ENCODE results near the gene RPS19BP1.
A peak's percentile ranks its signal among the peaks of the same experiment; 100 is the strongest.
"Not testable (repeated sequence)": the region's sequence is repeated elsewhere in the genome, so short reads cannot be mapped to it uniquely, and the experiment has no call there.

Gene RPS19BP1

DNA sequence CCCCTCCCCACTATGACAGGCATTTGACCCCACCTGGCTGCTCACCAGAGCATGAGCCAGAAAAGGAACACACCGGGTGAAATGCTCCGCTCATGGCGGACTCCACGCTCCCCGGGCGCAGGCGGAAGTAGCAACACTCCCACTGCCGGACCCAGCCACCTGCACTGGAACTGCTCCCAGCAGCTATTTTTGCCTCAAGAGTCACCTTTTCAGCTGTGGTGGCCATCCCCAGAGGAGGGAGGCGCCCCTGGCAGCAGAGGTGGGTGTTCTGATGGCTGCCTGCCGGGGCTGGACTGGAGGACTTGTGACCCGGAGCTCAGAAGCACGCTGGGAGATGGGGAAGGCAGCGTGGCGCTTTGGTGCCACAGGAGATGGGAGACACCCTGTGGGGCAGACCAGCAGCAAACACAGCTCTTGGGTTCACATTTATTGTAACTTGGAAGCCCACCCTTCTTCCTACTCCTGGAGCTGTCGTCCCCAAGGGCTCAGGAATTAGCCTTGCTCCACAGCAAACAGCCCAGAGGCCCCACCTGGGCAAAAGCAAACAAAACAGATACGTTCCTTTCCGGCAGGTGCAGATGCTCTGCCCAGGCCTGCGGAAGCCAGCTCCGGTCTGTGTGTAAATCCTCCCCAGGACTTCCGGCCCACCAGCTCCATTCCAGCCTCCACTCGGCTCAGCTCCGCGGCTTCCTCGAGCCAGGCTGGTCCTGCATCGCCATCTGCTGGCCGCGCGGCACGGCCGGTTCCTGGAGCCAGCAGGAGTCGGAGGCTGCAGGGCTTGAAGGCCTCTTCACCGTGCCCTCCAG lies 3.7 kb downstream of the RPS19BP1 start:
- peak; percentile 49 to 95 (median 82) for DNase-seq

DNA sequence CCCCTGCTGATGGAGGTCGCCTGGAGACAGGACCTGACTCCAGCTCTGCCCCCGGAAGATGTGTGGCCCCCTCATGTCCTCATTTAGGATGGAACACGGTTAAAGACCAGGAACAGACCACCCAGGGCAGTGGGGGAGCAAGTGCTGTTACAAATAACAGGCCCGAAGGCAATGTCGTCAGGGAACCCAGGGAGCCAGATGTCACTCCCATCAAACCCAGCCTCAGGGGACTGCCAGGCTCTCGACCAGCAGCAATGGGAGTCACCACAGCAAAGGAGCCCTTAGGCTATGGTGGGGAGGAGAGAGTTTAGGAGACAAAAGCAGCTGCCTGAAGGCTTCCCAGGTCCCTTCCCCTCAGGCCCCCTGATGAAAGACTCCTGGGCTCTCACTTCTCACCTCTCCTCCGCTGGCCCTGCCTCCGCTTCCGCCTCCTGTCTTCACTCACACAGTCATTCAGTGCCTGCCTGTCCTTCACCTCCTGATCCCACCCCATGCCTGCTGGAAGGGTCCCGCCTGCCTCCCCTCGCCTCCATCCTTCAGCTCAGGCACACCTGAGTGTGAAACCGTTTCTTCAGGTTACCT lies 4.4 kb downstream of the RPS19BP1 start:
- no peak for DNase-seq

DNA sequence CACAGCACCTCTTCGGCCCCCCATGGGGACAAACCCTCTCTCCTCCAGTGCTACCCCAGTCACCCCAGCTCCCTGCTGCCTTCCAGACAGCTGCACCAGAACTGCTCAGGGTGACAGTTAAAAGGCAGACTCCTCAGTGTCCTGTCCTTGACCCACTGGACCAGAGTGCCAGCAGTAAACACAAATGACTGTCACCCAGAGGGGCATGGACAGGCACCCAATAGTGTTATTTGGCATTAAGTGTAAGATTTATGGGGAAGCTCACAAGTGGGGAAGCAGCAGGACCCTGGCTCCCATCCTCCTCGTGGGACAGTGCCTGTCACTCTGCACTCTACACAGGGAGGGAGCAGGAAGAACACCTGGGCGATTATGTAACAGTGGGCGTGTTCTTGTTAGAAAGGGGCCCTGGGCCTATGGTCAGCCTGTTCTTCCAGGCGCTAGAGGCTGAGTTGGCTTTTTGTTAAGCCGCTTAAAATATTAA lies 5.0 kb downstream of the RPS19BP1 start:
- no peak for DNase-seq

DNA sequence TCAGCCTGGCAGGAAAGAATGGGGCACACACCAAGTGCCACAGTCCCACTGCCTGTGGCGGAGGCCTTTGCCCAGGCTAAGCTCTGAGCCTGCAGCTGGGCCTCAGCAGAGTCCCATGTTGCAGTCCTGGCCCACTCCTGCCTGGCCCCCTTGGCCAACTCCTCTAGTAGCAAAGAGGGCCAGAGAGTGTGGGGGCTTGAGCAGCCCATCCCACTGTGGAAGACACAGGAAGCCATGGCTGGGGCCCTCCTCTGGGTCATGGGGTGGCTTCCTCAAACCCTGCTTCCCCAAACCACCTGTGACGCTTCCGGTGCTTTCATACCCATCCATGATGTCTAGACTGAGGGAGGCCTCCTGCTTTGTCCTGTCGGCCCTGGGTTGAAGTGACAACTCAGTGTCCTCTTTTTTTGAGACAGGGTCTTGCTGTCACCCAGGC lies 5.8 kb downstream of the RPS19BP1 start:
- no peak for DNase-seq

DNA sequence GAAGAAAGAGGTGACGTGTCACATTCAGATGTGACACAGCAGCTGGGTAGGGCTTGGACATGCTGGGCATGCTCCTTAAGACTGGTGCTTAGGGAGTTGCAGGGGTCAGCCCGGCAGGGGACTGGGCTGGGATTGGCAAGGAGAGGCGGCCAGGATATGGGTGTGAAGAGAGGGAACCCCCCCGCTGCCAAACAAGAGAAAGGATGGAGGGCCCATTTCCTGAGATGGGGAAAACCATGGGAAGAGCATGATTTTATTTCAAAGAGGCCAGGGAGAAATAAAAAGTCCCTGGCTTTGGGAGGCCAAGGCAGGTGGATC lies 6.9 kb downstream of the RPS19BP1 start:
- no peak for DNase-seq

DNA sequence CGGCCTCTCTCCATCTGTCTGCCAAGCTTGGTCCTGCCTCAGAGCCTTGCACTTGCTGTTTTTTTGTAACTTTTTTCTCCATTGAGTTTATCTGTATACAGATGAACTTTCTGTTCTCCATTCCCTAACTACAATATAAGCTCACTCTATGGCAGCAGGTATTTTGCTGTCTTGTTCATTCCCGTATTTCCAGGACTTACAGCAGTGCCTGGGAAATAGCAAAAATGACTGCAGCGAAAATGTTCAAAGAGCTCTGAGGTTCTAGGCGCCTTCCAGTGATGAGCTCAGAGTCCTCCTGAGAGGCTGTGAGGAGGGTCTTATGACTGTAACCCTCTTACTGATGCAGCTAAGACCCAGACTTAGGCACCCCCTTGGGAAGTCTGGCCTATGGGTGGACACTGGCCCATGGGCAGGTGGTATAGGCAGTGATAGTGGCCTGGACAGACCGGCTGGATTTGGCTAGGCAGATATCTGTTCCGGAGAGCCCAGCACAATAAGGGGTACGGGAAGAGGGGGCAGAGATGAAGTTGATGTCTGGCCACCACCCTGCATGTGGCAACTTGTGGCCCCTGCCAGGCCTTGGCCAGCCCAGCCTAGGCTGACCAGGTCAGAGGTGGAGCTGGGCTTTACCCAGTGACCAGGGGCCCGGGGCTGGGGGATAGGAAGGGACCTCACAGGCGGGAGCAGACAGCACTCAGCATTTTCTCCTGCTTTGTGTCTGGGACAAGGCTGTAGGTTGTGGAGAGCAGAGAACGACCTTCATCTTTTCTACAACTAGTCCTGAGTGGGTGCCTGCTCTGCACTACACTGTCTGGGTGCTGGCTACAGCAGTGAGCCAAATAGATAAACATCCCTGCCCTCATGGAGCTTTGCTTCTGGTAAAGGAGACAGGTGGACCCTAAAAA lies 7.5 kb downstream of the RPS19BP1 start:
- no peak for DNase-seq

DNA sequence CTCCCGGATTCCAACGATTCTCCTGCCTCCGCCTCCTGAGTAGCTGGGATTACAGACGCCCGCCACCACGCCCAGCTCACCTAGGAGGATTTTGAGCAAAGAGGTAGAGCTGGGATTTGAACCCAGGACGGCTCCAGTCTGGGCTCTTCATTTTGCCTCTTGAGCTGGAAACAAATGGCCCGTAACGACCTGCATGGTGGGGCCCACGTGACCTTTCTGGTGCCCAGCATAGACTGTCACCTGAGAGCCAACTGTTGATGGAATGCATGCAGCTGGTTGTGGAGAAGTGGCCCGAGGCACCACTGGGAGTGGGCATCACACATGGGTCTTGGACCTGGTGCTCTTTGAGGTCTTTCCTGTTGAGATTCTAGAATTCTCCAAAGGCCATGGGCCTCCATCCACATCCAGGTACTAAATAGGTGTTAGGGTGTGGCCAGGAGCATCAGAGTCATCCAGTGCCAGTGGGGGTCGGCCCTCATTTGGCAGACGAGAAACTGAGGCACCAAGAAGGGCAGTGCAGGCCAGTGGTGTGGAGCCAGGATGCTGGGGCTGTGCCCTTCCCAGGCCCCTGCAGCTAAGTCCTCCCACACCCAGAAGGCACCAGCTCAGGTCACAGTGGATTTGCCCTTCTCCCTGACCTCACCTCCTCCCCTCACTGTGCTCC lies 8.3 kb downstream of the RPS19BP1 start:
- no peak for DNase-seq

DNA sequence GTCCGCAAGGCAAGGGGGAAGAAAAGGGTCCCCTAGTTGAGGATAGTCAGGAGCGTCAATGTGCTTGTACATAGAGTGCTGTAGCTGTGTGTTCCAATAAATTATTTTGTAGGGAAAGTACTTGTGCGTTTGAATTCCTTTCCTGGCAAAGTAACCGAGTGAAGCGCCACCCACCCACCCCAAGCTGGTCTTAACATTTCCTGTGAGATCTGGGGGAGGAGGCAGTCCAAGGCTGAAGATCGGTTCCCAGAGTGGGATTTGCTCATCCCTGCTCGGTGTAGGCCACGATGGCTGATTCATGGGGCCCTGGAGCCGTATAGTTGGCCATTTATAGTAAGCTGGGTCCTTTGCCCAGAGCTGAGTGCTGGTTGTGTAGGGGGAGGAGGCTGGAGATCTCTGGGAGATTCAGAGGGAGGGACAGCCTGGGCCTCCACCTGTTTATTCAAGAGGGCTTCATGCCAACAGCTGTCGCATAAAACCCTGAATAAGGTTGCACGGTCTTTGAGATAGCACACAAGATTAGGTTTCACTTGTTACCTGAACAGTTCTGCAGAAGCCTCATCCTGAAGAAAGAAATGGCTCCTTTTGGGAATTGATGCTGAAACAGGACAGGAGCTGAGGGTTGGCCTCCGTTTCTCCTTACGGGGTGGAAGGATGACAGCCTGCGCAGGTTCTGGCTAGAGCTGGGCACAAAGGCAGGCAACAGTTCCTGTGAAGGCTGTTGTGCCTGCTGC lies 9.8 kb downstream of the RPS19BP1 start:
- peak in 5 of 56 donors; percentile 9 to 36 (median 23) for DNase-seq

DNA sequence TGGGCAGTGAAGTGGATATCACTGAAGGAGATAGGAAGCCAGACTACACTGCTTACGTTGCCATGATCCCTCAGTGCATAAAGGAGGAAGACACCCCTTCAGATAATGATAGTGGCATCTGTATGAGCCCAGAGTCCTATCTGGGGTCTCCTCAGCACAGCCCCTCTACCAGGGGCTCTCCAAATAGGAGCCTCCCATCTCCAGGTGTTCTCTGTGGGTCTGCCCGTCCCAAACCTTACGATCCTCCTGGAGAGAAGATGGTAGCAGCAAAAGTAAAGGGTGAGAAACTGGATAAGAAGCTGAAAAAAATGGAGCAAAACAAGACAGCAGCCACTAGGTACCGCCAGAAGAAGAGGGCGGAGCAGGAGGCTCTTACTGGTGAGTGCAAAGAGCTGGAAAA lies 10.5 kb downstream of the RPS19BP1 start:
- not testable (repeated sequence) for DNase-seq

DNA sequence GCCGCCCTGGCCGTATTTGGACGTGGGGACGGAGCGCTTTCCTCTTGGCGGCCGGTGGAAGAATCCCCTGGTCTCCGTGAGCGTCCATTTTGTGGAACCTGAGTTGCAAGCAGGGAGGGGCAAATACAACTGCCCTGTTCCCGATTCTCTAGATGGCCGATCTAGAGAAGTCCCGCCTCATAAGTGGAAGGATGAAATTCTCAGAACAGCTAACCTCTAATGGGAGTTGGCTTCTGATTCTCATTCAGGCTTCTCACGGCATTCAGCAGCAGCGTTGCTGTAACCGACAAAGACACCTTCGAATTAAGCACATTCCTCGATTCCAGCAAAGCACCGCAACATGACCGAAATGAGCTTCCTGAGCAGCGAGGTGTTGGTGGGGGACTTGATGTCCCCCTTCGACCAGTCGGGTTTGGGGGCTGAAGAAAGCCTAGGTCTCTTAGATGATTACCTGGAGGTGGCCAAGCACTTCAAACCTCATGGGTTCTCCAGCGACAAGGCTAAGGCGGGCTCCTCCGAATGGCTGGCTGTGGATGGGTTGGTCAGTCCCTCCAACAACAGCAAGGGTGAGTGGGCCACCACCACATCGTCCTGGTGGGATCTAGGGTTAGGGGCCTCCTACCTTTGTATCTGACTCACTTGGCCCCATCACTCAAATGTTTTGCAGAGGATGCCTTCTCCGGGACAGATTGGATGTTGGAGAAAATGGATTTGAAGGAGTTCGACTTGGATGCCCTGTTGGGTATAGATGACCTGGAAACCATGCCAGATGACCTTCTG lies 11.3 kb downstream of the RPS19BP1 start:
- not testable (repeated sequence) for DNase-seq

DNA sequence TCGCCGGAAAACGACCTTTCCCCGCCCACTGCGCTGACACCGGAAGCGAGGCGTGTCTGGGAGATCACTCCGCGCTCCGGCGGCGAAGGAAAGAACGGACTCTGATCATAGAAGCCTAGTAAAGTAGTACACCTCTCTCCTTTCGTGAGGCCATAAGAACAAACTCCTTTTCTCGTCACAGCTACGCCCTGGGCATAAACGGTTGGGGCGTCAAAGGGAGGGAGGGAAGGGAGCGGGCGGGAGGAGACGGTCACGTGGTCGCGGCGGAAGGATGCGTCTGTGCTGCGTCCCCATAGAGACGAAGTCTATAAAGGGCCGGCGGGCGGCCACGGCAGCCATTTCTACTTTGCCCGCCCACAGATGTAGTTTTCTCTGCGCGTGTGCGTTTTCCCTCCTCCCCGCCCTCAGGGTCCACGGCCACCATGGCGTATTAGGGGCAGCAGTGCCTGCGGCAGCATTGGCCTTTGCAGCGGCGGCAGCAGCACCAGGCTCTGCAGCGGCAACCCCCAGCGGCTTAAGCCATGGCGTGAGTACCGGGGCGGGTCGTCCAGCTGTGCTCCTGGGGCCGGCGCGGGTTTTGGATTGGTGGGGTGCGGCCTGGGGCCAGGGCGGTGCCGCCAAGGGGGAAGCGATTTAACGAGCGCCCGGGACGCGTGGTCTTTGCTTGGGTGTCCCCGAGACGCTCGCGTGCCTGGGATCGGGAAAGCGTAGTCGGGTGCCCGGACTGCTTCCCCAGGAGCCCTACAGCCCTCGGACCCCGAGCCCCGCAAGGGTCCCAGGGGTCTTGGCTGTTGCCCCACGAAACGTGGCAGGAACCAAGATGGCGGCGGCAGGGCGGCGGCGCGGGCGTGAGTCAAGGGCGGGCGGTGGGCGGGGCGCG lies 12.1 kb downstream of the RPS19BP1 start, which contains the start of gene ATF4:
ATF4 (plus strand) TSS at position 337 of the 880 bp plus-strand sequence. CDS start 884 bp downstream, outside the sequence.
- DNase-seq: peak in 55 of 56 donors; percentile 64 to 98 (median 92)

DNA sequence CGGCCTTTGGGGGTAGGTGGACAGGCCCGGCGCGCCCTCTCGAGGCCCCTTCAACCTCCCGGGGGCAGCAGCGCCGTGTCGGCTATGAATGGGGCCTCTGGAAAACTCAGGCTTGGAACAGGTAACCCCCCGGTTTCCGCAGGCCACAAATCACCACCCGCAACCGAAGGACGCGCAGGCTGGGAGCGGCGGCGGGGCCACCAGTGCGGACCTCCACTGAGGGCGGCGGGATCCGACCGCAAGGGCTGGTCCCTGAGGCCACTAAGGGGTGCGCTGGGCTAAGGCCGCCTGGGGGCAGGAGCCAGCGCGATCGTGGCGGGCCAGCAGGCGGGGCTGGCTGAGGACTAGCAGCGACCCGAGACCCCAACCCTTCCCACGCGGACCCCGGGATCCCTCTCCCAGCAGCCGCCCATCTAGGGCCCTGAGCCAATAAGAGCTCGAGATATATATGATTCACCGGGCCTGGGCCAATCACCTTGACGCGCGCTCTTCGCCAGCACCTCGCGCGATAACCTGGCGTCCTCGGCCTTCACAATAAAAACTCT lies 12.8 kb downstream of the RPS19BP1 start:
- DNase-seq: peak in 48 of 56 donors; percentile 47 to 97 (median 86)

DNA sequence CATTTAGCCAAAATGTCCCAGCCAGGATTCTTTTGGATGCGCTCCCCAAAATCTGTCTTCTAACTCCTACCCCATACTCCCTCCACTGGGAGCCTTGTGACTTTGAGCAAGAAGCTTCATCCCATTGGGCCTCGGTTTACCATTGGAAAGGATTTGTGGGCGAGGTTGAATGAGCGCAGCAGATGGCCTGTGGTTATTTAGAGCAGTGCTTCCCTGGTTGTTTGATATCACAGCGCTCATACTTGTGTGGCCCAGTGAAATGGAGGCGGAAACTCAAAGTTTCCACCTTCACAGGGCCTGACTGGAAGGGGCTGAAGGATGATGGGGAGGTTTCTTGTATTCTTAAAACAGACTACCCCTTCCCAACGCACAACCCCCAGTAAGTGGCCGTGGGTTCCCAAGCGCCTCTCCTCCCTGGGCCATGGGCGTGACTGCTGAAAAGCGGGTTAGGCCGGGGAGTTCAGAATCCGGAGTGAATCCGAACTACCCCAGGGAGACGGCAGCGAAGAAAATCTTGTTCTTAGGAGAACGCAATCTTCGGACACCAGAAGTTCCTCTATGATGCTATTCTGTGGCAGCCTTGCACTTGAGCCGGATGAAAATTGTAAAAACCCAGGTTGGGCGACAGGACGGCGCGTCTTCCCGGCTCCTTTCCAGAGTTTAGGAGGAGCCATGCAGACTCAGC lies 13.4 kb downstream of the RPS19BP1 start:
- DNase-seq: no peak

DNA sequence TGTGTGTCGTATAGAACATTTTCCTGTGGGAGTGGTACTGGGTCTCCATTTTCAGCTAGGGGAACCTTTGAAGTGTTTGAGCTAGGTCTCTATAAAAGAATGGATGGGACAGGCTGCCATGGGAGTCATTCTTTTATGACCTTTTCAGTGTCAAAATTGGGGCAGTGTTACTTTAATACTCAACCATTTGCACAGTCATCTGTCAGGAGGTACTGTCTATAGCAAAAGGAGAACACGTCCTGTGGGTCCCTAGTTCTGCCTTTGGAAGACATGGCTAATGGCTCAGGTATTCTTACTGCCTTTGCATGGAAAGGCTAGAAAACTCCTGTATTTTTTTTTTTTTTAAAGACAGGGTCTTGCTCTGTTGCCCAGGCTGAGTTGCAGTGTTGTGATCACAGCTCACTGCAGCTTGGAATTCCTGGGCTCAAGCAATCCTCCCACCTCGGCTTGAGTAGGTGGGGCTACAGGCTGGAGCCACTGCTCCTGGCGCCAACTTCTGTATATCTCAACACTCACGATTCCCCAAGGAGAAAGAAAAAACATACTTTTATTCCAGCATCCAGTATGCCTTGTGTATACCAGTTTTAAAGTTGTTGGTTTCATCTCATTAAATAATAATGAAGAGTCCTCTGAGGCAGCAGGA lies 14.3 kb downstream of the RPS19BP1 start:
- DNase-seq: no peak

DNA sequence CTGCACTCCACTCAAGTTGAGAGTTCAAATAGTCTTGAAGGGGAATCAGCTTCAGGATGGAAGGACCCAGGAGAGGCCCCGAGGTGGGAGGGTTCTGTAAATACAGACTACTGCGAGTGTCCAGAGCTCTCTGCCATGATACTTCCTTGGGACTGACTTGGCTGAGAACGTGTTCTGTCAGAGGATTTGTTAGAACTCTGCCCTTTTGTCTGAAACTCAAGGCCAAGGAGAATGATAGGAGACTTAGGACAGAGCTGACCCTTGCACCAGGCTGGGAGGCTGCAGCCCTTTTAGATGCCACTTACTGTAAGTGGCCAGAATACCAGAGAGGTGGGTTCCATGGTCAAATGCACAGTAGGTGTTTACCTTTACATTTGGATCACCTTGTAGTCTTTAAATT lies 15.1 kb downstream of the RPS19BP1 start:
- no peak for DNase-seq

DNA sequence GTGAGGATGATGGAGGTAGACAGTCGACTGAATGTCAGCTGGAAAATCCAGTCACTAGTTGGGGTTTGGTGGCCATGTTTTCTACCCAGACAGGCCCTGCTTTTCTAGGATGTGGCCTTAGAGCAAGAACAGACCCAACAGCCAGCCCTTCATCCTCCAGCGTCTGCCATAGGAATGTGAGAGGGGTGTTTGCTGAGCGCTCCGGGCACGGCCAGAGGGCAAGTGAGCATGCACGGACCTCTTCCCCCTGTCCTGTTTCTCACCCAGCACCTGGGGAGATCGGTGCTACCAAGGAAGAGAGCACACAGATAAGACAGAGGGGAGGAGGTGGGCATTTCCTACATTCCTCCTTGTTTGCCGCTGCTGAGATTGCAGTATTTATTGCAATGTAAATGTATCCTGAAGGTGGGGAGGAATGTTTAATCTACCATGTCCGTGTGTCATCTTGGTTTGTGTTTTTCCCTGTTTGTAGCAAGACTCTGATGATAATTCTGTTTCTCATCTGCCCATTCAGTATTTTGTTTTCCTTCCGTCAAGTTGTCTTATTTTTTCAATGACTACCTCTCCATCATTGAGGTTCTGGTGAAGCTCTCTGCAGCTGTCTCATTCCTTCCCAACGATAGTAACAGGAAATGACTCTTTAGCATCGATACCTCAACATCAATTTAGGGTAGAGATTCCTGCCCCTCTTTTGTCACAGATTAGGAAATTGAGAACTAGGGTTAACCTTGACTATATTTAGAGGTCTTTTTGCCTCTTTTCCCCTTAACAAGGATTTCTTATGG lies 17.1 kb downstream of the RPS19BP1 start:
- DNase-seq: no peak

Data from nucleus accumbens (tissue), 56 donors.